Activated CD8-positive, alpha-beta memory T cell treated with anti-CD3 and anti-CD28 coated beads, Interleukin-2, amount 50 U/mL, for 48 hours (primary cell): ENCODE data around the gene NXPE4.

Source experiments
- DNase-seq: peaks from one replicate; pipeline ENCODE4 v3.0.0-alpha.2; 2020

Gene NXPE4

GRCh38 chr11:114556135-114556534 is 39.5 kb downstream of the NXPE4 start:
- no peak for DNase-seq

- DNase-seq: no peak
Measured at GRCh38 chr11:114553642-114554041, 41.9 kb downstream of the NXPE4 start.

- DNase-seq: no peak
Measured at GRCh38 chr11:114551060-114551459, 44.5 kb downstream of the NXPE4 start.

GRCh38 chr11:114525682-114526081 is 69.9 kb downstream of the NXPE4 start:
- no peak for DNase-seq

GRCh38 chr11:114524122-114524521 is 71.5 kb downstream of the NXPE4 start:
- DNase-seq: no peak

GRCh38 chr11:114522818-114523217 is 72.8 kb downstream of the NXPE4 start:
- DNase-seq: no peak
